AG04449 (cell line): ENCODE data around the gene LRRC37A2.
"Not testable (repeated sequence)": the region's sequence is repeated elsewhere in the genome, so short reads cannot be mapped to it uniquely, and the experiment has no call there.

Experiments
- CTCF ChIA-PET: fragments of 350-600 bp; formaldehyde crosslinking; extraction: SDS; loops from one replicate; lab custom pipeline; 2021; ENCODE audit warnings: antibody characterized with exemption; lab: Yijun Ruan, JAX
- POLR2A ChIA-PET: fragments of 400-600, 350-600 bp; formaldehyde crosslinking; extraction: SDS; loops from one replicate; lab custom pipeline; 2020; ENCODE audit warnings: antibody characterized with exemption, inconsistent platforms; lab: Yijun Ruan, JAX
- DNase-seq: peaks from one replicate; pipeline ENCODE4 v3.0.0-alpha.2; 2010; ENCODE audit warnings: low read depth, low spot score
- H3K4me3 ChIP-seq: 2 replicates; pipeline ENCODE4 v1.5.1; 2011; ENCODE audit warnings: low read depth, mild to moderate bottlenecking, control low read depth, low read length

Gene LRRC37A2

DNA sequence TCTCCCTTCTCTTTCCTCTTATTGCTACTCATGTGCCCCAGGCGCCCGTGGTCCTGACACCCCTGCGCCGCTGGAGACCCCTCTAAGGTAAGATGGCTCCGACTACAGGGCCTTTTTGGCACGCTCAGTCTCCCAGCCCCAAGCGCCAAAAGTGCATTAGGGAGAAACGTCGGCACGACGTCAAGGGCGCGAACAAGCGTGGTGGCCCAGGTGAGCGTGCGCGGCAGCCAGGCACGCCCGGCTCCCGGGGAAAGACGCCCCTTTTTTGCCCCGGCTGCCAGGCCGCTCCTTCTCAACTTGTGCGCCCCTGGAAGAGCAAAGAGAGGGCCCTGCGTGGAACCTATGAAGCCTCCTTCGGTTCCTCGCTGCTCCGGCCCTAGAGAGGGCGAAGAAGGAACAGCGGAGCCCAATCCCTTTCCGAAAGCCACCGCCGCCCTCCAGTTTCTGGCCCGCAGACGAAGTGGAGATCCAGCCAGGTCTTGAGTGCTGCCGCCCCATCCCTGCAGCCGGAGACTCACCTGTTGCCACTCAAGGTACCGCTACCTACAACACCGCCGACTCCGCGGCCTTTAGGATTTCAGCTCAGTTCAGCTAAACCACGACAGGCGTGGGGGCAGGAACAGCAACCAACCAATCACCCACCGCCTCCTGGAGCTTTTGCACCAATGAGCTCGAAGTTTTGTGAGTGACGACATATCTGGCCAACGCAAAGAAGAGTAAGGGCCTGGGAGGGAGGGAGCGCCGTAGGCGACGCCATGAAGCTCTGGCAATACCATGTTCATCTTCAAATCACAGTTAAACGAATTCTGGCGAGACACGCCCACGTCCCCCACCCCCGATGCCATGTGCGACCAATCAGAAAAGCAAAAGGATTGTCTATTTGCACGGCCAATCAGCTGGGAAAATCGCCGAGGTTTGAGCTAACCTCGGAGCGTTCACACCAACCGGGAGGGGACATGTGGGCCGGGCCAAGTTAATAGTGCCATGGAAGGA lies 67.1 kb downstream of the LRRC37A2 start, which contains the start of gene ARL17A:
Gene ARL17A (minus strand): TSS at position 609 of the 993 bp plus-strand sequence. CDS start 3,369 bp downstream, outside the sequence.
- POLR2A ChIA-PET, H3K4me3 ChIP-seq, CTCF ChIA-PET, DNase-seq: not testable (repeated sequence)

DNA sequence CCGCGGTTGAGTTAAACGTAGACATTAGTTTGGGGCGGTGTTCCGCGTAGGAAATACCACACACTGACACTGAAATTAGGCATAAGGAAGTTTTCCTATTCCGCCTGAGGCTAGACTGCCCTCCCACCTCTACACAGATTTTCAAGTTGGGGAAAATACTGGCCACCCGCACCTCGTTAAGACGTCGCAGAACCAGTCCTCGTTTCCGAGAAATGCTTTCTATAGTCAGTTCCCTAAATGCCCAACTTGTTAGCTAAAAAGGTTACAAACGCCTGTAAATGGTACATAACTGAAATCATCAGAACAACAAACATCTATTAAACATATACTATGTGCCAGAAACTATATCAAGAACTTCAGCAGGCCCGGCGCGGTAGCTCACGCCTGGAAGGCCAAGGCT lies 67.8 kb downstream of the LRRC37A2 start:
- H3K4me3 ChIP-seq, POLR2A ChIA-PET, CTCF ChIA-PET, DNase-seq: not testable (repeated sequence)

DNA sequence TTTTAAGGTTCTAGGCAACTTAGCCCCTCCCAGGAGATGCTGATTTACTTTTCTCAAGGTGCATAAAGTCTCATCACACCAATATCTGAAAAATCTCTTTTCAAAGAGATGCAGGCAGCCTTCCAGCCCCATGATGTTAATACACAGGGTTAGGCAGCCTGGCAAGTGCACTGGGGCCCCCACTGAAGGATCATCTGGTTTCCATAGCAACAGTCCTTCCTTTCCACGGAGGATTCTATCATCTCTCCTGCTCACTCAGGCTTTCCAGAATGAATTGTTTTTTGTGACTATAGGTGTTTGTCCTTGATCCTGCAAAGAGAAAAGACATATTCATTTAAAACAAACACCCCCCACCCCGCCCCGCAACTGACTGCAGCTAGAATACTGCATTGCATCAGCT lies 73.2 kb downstream of the LRRC37A2 start:
- CTCF ChIA-PET, result not testable (repeated sequence)

DNA sequence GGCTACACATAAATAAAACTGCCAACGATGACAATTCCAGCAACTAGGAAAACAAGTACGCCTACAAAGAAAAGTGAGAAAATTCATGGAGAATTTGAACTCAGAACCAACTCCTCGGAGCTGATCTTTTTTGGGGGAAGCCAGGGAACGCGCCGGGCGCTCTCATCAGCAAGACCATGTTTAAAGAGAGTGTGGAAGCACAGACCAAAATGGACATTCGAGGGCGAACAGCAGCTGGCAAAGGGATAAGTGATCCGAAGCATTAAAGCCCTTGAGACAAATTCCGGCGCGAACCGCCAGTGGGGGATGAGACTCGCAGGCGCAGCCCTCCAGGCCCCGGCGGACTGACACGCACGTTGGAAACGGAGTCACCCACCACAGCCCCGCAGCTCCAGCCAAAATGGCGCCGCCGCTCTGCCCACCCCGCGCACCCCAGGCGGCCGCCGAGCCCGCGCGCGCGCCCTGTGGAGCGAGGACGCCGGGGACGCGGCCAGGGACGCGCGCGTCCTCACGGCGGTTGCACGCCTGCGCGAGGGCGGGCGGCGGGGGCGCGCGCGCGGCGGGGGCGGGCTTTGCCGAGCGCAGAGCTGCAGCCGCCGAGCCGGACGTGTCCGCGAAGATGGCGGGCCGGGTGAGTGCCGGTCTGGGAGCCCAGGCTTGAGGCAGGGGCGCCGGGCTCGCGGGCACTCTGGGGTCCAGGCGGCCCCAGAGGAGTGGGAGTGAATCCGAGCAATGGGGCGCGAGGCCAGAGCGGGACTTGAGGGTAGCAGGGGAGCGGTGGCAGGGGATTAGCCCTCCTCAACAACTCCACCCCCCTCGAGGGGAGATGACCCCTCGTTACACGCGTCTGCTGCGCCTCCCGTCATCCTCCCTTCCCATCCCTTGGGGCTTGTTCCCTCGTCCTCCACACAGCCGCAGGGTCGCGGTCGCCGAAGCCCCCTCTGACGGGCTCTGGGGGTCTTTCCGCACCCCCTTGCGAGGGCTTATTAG lies 78.2 kb downstream of the LRRC37A2 start, which contains the start of gene NSF:
Gene NSF (plus strand): TSS at position 513 of the 990 bp plus-strand sequence. CDS start 107 bp downstream, at position 620.
- CTCF ChIA-PET, POLR2A ChIA-PET, H3K4me3 ChIP-seq, DNase-seq: not testable (repeated sequence)

More for the DNA sequence above, 73.2 kb downstream of the LRRC37A2 start:
- DNase-seq, H3K4me3 ChIP-seq, POLR2A ChIA-PET: not testable (repeated sequence)

DNA sequence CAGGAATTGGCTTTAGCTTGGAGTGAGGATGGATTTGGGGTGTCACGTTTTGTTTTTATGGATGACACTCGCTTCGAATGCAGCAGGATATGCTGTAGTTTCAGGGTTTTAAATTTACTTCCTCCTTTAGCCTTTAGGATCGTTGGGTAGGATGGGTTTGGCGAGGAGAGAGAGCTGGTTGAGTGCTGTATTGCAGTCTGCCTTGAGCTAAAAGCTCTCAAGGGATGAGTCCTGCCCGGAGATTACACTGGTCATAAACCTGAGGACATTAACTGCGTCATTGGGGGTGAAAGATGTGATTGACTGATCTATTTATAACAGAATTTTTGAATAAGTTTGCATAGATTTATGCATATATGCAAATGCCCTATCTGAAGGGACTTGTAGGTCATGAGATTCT lies 79.1 kb downstream of the LRRC37A2 start:
- DNase-seq, H3K4me3 ChIP-seq, POLR2A ChIA-PET, CTCF ChIA-PET: not testable (repeated sequence)

DNA sequence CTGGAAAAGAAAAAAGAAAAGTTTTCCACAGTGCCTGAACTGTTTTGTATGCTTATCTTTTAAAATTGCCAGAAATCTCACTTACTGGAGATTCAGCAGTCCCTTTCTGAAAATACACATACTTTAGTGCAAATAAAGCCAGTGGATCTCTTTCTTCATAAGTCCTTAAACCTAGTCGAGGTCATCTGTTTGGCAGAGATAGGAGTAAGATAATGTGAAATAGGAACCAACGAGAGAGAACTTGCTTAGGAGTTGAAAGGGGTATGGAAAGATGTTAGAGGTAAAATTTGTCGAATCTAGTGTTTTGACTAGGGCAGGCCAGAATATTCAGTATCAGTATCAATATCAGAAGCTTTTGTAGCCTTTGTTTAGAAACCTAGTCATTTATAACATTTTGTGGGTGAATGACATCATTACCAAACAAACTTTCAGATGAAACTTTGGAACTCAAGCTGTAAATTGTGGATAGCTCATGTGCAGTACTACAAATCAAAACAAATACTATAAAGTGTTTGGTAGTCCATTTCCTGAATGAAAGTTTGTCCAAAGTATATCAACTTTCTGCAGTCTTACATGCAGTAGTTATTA lies 86.2 kb downstream of the LRRC37A2 start:
- DNase-seq, H3K4me3 ChIP-seq, CTCF ChIA-PET, POLR2A ChIA-PET: not testable (repeated sequence)

DNA sequence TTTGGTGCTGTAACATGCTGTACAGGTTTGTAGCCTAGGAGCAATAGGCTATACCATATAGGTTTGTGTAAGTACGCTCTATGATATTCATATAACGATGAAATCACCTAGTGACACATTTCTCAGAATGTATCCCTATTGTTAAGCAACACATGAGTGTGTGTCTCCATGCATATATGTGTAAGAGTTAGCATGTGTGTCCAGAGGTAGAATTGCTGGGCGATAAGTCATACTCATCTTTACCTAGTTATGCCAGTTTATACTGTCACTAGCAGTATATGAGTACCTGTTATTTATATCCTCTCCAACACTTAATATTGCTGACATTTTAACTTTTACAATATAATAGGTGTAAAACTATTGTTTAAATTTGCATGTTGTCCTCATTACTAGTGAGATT lies 88.5 kb downstream of the LRRC37A2 start:
- DNase-seq, POLR2A ChIA-PET, CTCF ChIA-PET, H3K4me3 ChIP-seq: not testable (repeated sequence)

DNA sequence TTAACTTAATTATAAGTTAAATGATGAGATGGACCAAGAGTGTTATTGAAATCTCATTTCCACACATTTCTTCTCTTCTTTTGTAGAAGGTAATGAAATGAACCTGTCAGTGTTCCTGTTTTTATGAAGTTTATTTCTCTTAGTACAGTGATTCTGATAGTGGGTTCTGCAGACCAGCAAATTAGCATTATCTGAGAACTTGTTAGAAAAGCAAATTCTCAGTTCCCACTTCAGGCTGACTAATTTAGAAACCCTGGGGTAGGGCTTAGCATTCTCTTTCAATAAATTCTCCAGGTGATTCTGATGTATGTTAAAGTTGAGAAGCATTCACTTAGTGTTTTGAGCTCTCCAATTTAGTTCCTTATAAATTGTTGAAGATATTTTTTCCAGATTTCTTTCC lies 90.9 kb downstream of the LRRC37A2 start:
- H3K4me3 ChIP-seq, POLR2A ChIA-PET, CTCF ChIA-PET, DNase-seq: not testable (repeated sequence)
